ENCODE data around the gene BROX.
"Not testable (repeated sequence)": the region's sequence is repeated elsewhere in the genome, so short reads cannot be mapped to it uniquely, and the experiment has no call there.

BROX gene, protein sequence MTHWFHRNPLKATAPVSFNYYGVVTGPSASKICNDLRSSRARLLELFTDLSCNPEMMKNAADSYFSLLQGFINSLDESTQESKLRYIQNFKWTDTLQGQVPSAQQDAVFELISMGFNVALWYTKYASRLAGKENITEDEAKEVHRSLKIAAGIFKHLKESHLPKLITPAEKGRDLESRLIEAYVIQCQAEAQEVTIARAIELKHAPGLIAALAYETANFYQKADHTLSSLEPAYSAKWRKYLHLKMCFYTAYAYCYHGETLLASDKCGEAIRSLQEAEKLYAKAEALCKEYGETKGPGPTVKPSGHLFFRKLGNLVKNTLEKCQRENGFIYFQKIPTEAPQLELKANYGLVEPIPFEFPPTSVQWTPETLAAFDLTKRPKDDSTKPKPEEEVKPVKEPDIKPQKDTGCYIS

GRCh38 chr1:222712253-222713090, at the start of gene BROX, which contains the start of gene AIDA:
Gene BROX (plus strand): TSS chr1:222712564. CDS start chr1:222715700, 3,136 bp downstream.
Gene AIDA (minus strand): TSS chr1:222712491. CDS start chr1:222712317, 174 bp downstream.
- peak; percentile 93 for DNase-seq (ENCODE audit: low read depth)

GRCh38 chr1:222663431-222663934, 48.9 kb upstream of the BROX start:
- DNase-seq (ENCODE audit: low read depth) = no peak

DNA sequence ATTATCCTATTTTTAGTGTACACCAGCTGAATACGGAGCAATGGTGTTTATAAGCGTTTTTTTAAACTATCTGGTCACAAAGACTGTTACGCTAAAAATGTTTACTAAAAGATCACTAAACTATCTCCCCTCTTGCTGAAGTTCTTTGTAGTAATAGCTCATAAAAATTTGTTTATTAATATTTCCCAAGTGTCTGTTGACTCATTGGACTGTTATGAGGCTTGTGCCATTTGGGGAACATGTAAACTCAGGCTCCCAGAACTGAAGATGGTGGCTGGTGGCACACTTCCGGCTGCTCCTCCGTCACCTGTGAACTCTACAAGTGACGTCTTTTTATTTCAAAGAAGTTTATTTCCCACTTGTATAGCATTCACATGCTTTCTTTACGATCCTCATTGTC, 46.4 kb upstream of the BROX start:
- DNase-seq (ENCODE audit: low read depth) = no peak

GRCh38 chr1:222668184-222668583, 44.2 kb upstream of the BROX start:
- not testable (repeated sequence) for DNase-seq (ENCODE audit: low read depth)

- not testable (repeated sequence) for DNase-seq (ENCODE audit: low read depth)
These were observed 43.3 kb upstream of the BROX start for GRCh38 chr1:222669107-222669506.

DNA sequence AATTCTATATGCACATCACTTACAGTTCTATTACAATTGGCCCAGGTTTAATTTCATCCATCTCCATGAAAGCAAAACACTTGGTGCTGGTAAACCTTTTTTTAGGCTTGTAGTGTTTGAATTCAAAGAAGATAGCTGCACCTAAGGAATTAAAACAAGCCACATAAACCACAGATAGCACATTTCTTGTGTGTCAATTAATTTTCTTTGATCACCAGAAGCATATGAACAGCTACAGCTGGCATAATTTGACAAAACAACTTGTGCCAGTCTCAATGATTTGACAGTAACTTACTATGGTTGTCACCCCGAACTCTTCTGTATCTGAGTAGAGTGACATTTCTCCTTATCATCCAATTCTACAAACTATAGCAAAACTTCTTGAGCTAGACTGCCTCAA, 42.3 kb upstream of the BROX start:
- DNase-seq (ENCODE audit: low read depth) = no peak

DNA sequence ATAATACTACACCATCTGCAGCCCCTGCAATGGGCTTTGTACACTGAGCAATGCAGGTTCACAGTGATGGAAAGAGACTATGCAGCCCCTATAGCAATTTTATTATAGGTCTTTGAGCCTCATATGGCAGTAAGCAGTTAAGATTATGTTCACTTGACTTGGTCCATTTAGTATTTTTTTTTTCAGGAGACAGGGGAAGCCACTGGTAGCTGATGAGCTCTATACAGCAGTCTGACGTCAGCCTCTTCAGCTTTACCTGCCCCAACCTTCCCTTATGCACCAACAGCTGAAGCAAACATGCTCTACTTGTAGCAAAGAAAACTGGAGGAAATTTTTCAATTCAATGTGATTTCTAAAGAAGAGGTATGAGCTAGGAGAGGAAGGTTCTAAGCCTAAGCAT, 32.3 kb upstream of the BROX start:
- no peak for DNase-seq (ENCODE audit: low read depth)

DNA sequence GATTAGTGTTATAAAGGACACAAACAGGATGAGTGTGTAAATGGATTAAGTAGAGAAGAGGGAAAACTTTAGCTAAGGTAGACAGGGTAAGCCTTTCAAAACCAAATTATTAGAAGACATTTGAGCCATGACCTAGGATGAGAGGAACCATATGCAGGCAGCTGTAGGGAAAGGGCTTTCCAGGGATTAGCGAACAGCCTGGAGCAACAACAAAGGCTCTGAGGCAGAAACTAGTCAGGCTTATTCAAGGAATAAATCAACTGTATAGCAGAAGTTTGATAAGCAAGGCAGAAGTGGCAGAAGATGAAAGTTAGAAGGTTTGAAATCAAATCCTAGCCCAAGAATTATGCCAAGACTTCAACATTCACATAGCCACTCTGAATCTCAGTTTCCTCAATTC, 21.3 kb upstream of the BROX start:
- DNase-seq (ENCODE audit: low read depth) = no peak

- no peak for DNase-seq (ENCODE audit: low read depth)
These were observed 17.4 kb upstream of the BROX start for GRCh38 chr1:222694927-222695326.

- no peak for DNase-seq (ENCODE audit: low read depth)
These were observed 15.6 kb upstream of the BROX start for GRCh38 chr1:222696741-222697140.

GRCh38 chr1:222697203-222697602, 15.2 kb upstream of the BROX start:
- no peak for DNase-seq (ENCODE audit: low read depth)

- no peak for DNase-seq (ENCODE audit: low read depth)
These were observed 14.5 kb upstream of the BROX start for GRCh38 chr1:222697826-222698225.

GRCh38 chr1:222702210-222702609, 10.2 kb upstream of the BROX start:
- DNase-seq (ENCODE audit: low read depth) = no peak

DNA sequence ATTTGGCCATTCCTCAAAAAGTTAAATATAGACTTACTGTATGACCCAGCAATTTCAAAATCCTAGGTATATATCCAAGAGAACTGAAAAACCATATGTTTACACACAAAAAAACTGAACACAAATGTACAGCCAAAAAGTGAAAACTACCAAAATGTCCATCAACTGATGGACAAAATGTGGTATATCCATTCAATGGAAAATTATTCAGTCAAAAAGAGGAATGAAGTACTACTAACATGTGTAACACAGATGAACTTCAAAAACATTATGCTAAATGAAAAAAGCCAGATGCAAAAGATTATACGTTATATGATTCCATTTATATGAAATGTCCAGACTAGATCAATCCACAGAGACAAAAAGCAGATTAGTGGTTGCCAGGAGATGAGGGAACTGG, 8.1 kb upstream of the BROX start:
- no peak for DNase-seq (ENCODE audit: low read depth)

- DNase-seq (ENCODE audit: low read depth) = no peak
These were observed 5.5 kb upstream of the BROX start for GRCh38 chr1:222706815-222707214.

- no peak for DNase-seq (ENCODE audit: low read depth)
These were observed 2.6 kb upstream of the BROX start for GRCh38 chr1:222709700-222710153.

- peak; percentile 55 for DNase-seq (ENCODE audit: low read depth)
These were observed 778 bp upstream of the BROX start for GRCh38 chr1:222711319-222712252.

GRCh38 chr1:222713091-222713961, 962 bp downstream of the BROX start:
- peak; percentile 86 for DNase-seq (ENCODE audit: low read depth)

- DNase-seq (ENCODE audit: low read depth) = no peak
These were observed 4.0 kb downstream of the BROX start for GRCh38 chr1:222716393-222716792.

GRCh38 chr1:222728746-222729145, 16.4 kb downstream of the BROX start:
- no peak for DNase-seq (ENCODE audit: low read depth)

DNA sequence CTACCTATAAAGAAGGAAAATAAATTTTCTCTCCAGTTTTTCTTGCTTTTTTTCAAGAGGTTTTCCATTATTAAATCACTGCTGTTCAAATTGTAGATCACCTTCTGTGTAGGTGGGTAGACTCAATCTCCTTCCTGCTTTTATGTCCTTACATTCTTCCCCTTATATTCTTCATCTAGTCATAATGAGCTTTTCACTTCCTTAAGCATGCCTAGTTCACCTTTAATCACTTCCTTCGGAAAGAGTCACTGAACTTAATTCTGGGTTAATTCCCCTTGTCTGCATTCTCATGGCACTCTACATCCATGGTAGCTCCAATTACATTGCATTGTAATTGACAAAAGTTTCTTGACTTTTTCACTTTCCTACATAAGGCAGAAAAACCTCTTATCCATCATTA, 18.5 kb downstream of the BROX start:
- DNase-seq (ENCODE audit: low read depth) = no peak

All from activated T-cell treated with anti-CD3 and anti-CD28 coated beads for 24 hours (primary cell).